ENCODE measurements around the gene CLTB.
"Not testable (repeated sequence)": the region's sequence is repeated elsewhere in the genome, so short reads cannot be mapped to it uniquely, and the experiment has no call there.

CLTB gene, protein sequence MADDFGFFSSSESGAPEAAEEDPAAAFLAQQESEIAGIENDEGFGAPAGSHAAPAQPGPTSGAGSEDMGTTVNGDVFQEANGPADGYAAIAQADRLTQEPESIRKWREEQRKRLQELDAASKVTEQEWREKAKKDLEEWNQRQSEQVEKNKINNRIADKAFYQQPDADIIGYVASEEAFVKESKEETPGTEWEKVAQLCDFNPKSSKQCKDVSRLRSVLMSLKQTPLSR

DNA sequence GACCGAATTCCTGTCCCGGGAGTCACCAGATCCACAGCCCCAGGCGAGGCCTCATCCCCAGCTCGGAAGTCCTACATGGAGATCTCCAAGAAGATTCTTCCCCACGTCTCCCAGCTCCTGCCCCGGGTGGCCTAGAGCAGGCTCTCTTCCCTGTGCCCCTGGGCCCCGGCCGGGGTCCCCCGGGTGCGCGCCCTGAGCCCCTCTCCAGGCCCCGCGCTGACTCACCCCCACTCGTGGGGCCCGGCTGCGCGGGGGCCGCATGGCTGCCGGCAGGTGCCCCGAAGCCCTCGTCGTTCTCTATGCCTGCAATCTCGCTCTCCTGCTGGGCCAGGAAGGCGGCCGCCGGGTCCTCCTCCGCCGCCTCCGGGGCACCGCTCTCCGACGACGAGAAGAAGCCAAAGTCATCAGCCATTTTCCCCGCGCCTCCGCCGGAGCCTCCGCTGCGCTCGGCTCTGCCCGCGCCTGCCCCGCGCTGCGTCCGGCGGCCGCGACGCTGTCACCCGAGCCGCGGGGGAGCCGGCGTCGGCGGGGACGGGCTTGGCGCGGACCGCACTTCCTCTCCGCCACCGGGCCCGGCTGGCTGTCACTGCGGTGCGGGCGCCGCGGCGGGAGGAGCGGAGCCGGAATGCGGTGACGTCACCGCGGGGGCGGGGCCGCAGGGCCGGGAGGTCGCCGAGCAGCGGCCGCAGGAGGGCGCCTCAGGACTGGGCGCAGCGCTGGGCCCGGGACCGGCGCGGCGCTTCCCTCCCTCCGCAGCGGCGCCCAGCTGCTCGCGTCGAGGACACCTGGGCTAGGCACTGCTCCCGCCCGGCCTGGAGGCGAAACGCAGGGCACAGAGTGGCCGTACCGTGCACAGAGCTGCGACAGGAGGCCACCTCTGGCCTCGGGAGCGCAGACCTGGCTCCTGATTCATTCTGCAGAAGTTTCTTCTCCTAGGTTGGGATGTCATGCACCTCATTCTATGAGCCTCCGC is at the start of gene CLTB:
TSS of gene CLTB (minus strand) at position 588 of the 973 bp plus-strand sequence. CDS start at position 412, 176 bp downstream.
- ATAC-seq = peak; percentile 98
- Mint-ChIP-seq H3K27me3 (no peaks in the 10 kb centered on the region), H3K27ac (peak within 1 kb of the TSS; percentile 83 to 89), H3K4me3 (peak within 1 kb of the TSS; percentile 86 to 93), H3K4me1 (peaks cover 52% of the 10 kb centered on the region), H3K9me3 (peaks cover 0 to 3% of the 10 kb centered on the region in 2 donors)
- peak; percentile 81 to 83 for DNase-seq

GRCh38 chr5:176463113-176463764 is 46.9 kb upstream of the CLTB start:
- Mint-ChIP-seq H3K27ac (no peak overlapping the region), H3K9me3 (peaks cover 0 to 8% of the 10 kb centered on the region in 2 donors), H3K27me3 (no peaks in the 10 kb centered on the region), H3K4me1 (peaks cover 17% of the 10 kb centered on the region), H3K4me3 (no peak overlapping the region)
- no peak for ATAC-seq
- no peak for DNase-seq

DNA sequence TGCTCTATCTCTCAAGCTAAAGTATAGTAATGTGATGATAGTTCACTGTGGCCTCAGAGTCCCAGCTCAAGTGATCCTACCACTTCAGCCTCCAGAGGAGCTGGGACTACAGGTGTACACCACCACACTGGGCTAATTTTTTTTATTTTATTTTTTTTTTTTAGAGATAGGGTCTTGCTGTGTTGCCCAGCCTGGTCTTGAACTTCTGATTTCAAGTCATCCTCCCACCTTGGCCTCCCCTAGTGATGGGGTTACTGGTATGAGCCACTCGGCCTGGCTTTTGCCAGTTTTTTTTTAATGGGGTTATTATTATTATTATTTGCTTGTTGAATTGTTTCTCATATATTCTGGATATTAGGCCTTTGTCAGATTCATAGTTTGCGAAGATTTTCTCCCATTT is 45.0 kb upstream of the CLTB start:
- H3K4me1 Mint-ChIP-seq = peaks cover 23% of the 10 kb centered on the region
- no peak overlapping the region for H3K4me3 Mint-ChIP-seq
- H3K27me3 Mint-ChIP-seq = no peaks in the 10 kb centered on the region
- DNase-seq = no peak
- ATAC-seq = no peak
- H3K9me3 Mint-ChIP-seq = peaks cover 0 to 8% of the 10 kb centered on the region in 2 donors
- no peak overlapping the region for H3K27ac Mint-ChIP-seq

- Mint-ChIP-seq H3K4me1 (peaks cover 28% of the 10 kb centered on the region), H3K4me3 (no peak overlapping the region), H3K9me3 (peaks cover 0 to 8% of the 10 kb centered on the region in 2 donors), H3K27me3 (no peaks in the 10 kb centered on the region), H3K27ac (peak overlapping the region in 1 of 2 donors; percentile 28)
- ATAC-seq (no peak), DNase-seq (no peak)
These were observed 42.7 kb upstream of the CLTB start for GRCh38 chr5:176458904-176459561.

- ATAC-seq (no peak), DNase-seq (no peak)
- H3K9me3 Mint-ChIP-seq = peaks cover 0 to 2% of the 10 kb centered on the region in 2 donors
- H3K27ac Mint-ChIP-seq = no peak overlapping the region
- H3K4me1 Mint-ChIP-seq = peaks cover 45% of the 10 kb centered on the region
- no peaks in the 10 kb centered on the region for H3K27me3 Mint-ChIP-seq
- H3K4me3 Mint-ChIP-seq = no peak overlapping the region
These were observed 38.5 kb upstream of the CLTB start for GRCh38 chr5:176454724-176455394.

- no peak for ATAC-seq
- Mint-ChIP-seq H3K4me1 (peaks cover 49% of the 10 kb centered on the region), H3K4me3 (peak overlapping the region; percentile 26 to 39), H3K27me3 (no peaks in the 10 kb centered on the region), H3K27ac (no peak overlapping the region), H3K9me3 (no peaks in the 10 kb centered on the region)
- no peak for DNase-seq
These were observed 33.7 kb upstream of the CLTB start for GRCh38 chr5:176450077-176450476.

DNA sequence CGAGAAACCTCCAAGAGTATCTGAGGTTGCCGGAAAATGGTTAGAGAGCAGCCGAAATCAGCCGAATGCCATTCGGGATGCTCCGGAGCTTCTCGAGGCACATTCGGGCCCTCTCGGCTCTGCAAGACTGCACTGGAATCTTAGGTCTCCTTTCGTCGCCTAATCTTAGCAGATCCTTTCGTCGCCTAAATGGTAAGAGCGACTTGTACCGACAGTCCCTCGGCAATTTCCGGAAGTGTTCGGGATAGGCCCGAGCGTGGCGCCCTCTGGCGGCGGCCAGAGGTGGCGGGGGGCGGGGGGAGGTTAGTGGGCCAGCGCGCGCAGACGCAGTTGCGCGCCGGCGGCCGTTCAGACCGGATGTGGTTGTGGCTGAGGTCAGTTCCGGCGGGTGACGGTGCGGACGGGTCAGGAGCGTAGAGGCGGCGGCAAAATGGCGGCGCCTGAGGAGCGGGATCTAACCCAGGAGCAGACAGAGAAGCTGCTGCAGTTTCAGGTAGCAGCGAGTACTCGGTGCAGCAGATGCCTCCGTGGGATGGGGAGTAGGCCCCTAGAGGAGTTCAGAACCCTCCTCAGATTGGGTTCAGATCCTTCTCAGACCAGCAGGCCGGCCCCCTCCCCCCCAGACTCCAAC is 31.8 kb upstream of the CLTB start, which contains the start of gene FAF2:
TSS of gene FAF2 (plus strand) at position 408 of the 631 bp plus-strand sequence. CDS start at position 431, 23 bp downstream.
- Mint-ChIP-seq H3K27me3 (no peaks in the 10 kb centered on the region), H3K27ac (peak within 1 kb of the TSS; percentile 99 to 100), H3K4me3 (peak within 1 kb of the TSS; percentile 88 to 94), H3K9me3 (no peaks in the 10 kb centered on the region), H3K4me1 (peaks cover 40% of the 10 kb centered on the region)
- peak; percentile 97 for ATAC-seq
- DNase-seq = peak; percentile 99 to 100

- no peaks in the 10 kb centered on the region for H3K9me3 Mint-ChIP-seq
- H3K27ac Mint-ChIP-seq = peak overlapping the region; percentile 99 to 100
- ATAC-seq (peak; percentile 27), DNase-seq (no peak)
- peak overlapping the region; percentile 88 to 94 for H3K4me3 Mint-ChIP-seq
- H3K27me3 Mint-ChIP-seq = no peaks in the 10 kb centered on the region
- H3K4me1 Mint-ChIP-seq = peaks cover 39% of the 10 kb centered on the region
These were observed 31.2 kb upstream of the CLTB start for GRCh38 chr5:176447591-176447977.

- H3K4me1 Mint-ChIP-seq = peaks cover 34% of the 10 kb centered on the region
- no peaks in the 10 kb centered on the region for H3K9me3 Mint-ChIP-seq
- H3K4me3 Mint-ChIP-seq = peak overlapping the region; percentile 88 to 94
- DNase-seq = peak in 1 of 2 donors; percentile 16
- H3K27me3 Mint-ChIP-seq = peaks cover 3% of the 10 kb centered on the region
- peak; percentile 9 for ATAC-seq
- peak overlapping the region; percentile 99 to 100 for H3K27ac Mint-ChIP-seq
These were observed 30.7 kb upstream of the CLTB start for GRCh38 chr5:176446884-176447590.

DNA sequence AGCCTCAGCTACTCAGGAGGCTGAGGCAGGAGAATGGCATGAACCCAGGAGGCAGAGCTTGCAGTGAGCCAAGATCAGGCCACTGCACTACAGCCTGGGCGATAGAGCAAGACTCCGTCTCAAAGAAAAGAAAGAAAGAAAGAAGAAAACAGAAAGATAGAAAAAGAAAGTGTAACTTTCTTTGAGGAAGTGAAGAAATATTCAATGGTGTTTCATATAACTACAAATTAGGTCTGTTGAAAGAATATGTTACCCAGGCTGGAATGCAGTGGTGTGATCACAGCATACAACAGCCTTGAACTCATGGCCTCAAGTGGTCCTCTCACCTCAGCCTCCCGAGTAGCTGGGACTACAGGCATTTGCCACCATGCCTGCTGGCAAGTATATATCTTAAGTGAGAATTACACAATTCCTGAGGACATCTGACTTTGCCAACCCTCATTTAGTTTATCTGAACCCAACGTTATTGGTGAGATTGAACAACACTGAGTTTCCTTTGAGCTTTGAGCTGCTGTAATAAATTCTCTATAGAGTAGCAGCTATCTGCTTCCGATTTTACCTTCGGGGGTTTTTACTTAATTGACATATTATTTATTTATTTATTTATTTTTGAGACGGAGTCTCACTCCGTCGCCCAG is 29.8 kb upstream of the CLTB start:
- H3K27ac Mint-ChIP-seq = no peak overlapping the region
- H3K4me3 Mint-ChIP-seq = peak overlapping the region in 1 of 2 donors; percentile 94
- H3K9me3 Mint-ChIP-seq = no peaks in the 10 kb centered on the region
- DNase-seq = no peak
- peaks cover 31% of the 10 kb centered on the region for H3K4me1 Mint-ChIP-seq
- peaks cover 12% of the 10 kb centered on the region for H3K27me3 Mint-ChIP-seq
- no peak for ATAC-seq

GRCh38 chr5:176444742-176445141 is 28.4 kb upstream of the CLTB start:
- DNase-seq (no peak), ATAC-seq (no peak)
- Mint-ChIP-seq H3K4me1 (peaks cover 16% of the 10 kb centered on the region), H3K4me3 (no peak overlapping the region), H3K9me3 (no peaks in the 10 kb centered on the region), H3K27ac (no peak overlapping the region), H3K27me3 (peaks cover 21% of the 10 kb centered on the region)

GRCh38 chr5:176442911-176443310 is 26.6 kb upstream of the CLTB start:
- H3K4me1 Mint-ChIP-seq, H3K4me3 Mint-ChIP-seq, ATAC-seq, H3K9me3 Mint-ChIP-seq, H3K27ac Mint-ChIP-seq, DNase-seq: not testable (repeated sequence)
- H3K27me3 Mint-ChIP-seq = peaks cover 21% of the 10 kb centered on the region

GRCh38 chr5:176441921-176442323 is 25.6 kb upstream of the CLTB start:
- ATAC-seq (no peak), DNase-seq (no peak)
- no peak overlapping the region for H3K4me3 Mint-ChIP-seq
- H3K27me3 Mint-ChIP-seq = peaks cover 21% of the 10 kb centered on the region
- H3K4me1 Mint-ChIP-seq = peaks cover 13% of the 10 kb centered on the region
- H3K9me3 Mint-ChIP-seq = no peaks in the 10 kb centered on the region
- H3K27ac Mint-ChIP-seq = no peak overlapping the region
